Lower leg skin (tissue), 3 donors: Measurements from ENCODE around the gene ATP5PD.

Experiments
- POLR2A ChIP-seq, 2 donors: fragments of 450-650 bp; IDR thresholded peaks; one replicate each; pipeline ENCODE4 v1.6.1; 2016 to 2017; ENCODE audit warnings: antibody characterized with exemption in 2 of 2, mild to moderate bottlenecking in 1 of 2, moderate library complexity in 1 of 2
- TF ChIP-seq, protein P1 (sequence below), 3 donors: fragments of 450-650 bp; IDR thresholded peaks; one replicate each; pipeline ENCODE4 v1.5.1; 2016; ENCODE audit warnings: antibody characterized with exemption in 3 of 3, mild to moderate bottlenecking in 3 of 3, moderate library complexity in 2 of 3

DNA sequence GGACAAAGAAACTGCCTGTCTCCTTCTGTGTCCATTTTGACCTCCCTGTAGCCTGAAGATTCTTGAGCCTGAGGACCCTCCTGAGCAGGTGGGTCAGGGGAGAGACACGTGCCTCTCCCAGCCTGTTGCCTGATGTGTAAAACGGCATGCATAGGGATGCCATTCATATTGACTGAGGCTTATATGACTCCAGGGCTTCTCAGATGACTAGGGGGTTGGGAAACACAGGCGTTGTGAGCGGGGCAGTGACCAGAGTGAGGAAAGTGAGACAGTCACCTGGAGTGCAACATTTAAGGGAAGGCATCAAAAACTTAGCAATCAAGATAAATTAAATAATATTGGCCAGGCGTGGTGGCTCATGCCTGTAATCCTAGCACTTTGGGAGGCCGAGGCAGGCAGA is 35.9 kb upstream of the ATP5PD start:
- TF ChIP-seq, protein P1, sequence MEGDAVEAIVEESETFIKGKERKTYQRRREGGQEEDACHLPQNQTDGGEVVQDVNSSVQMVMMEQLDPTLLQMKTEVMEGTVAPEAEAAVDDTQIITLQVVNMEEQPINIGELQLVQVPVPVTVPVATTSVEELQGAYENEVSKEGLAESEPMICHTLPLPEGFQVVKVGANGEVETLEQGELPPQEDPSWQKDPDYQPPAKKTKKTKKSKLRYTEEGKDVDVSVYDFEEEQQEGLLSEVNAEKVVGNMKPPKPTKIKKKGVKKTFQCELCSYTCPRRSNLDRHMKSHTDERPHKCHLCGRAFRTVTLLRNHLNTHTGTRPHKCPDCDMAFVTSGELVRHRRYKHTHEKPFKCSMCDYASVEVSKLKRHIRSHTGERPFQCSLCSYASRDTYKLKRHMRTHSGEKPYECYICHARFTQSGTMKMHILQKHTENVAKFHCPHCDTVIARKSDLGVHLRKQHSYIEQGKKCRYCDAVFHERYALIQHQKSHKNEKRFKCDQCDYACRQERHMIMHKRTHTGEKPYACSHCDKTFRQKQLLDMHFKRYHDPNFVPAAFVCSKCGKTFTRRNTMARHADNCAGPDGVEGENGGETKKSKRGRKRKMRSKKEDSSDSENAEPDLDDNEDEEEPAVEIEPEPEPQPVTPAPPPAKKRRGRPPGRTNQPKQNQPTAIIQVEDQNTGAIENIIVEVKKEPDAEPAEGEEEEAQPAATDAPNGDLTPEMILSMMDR (IDR thresholded peaks at IDR 0.05), result no peak
- no peak for TF ChIP-seq POLR2A (IDR thresholded peaks at IDR 0.05)
